GM18909 (cell line): ENCODE measurements around the gene ZNF772.

Experiments used
- ATAC-seq: cut with Tn5 transposase; IDR thresholded peaks from one replicate; pipeline ENCODE4 v1.9.1; 2021; ENCODE audit warnings: mild to moderate bottlenecking; ENCODE audit not compliant: unreplicated experiment, poor library complexity

Gene ZNF772

GRCh38 chr19:57436417-57436816, 40.9 kb downstream of the ZNF772 start:
- ATAC-seq: no peak

GRCh38 chr19:57435062-57435978, 42.0 kb downstream of the ZNF772 start, which contains the start of gene ZNF749:
Gene ZNF749 (plus strand): TSS chr19:57435325. CDS start chr19:57435579, 254 bp downstream.
- peak; percentile 98 for ATAC-seq

GRCh38 chr19:57434386-57435061, 42.8 kb downstream of the ZNF772 start:
- ATAC-seq: peak; percentile 14

- no peak for ATAC-seq
Measured at GRCh38 chr19:57421037-57421436, 56.3 kb downstream of the ZNF772 start.

- no peak for ATAC-seq
Measured at GRCh38 chr19:57419439-57419838, 57.9 kb downstream of the ZNF772 start.
